GM12878 (cell line): ENCODE measurements around the gene S1PR2. TPM values are rescaled to one million over a fixed set of nuclear protein-coding genes. Genes with fewer than 3 reads are reported as not detected.

Source experiments
- CEBPZ ChIP-seq: fragments of 150-350 bp; IDR thresholded peaks from 2 replicates; pipeline ENCODE4 v1.6.1; 2016; ENCODE audit warnings: low read depth, low read length
- CTCF ChIP-seq, 3 experiments: IDR thresholded peaks in 2 of 3; conservative IDR thresholded peaks in 1 of 3; 2 replicates each; pipeline ENCODE4 v1.5.1; 2011; ENCODE audit warnings: low read depth in 3 of 3, low read length in 3 of 3, mild to moderate bottlenecking in 3 of 3, control low read depth in 2 of 3, moderate library complexity in 2 of 3, inconsistent platforms in 1 of 3, mixed read lengths in 1 of 3; ENCODE audit not compliant: control insufficient read depth in 2 of 3, insufficient read depth in 1 of 3; ENCODE audit errors: extremely low read depth in 1 of 3
- FOS ChIP-seq: IDR thresholded peaks from 3 replicates; pipeline ENCODE4 v1.6.1; 2011; ENCODE audit warnings: borderline replicate concordance; ENCODE audit not compliant: insufficient read length; ENCODE audit errors: extremely low read depth
- GABPA ChIP-seq: IDR thresholded peaks from 2 replicates; pipeline ENCODE4 v1.6.1; 2014; ENCODE audit warnings: antibody characterized with exemption, low read depth, mild to moderate bottlenecking, inconsistent platforms
- IRF3 ChIP-seq: fragments of 450-650 bp; IDR thresholded peaks from 2 replicates; pipeline ENCODE4 v1.6.1; 2014; ENCODE audit warnings: mild to moderate bottlenecking
- KDM1A ChIP-seq: fragments of 200-600 bp; sonication (generic); IDR thresholded peaks from 2 replicates; pipeline ENCODE4 v1.6.1; 2016; ENCODE audit warnings: borderline replicate concordance
- KLF5 ChIP-seq: fragments of 450-650 bp; IDR thresholded peaks from 2 replicates; pipeline ENCODE4 v1.6.1; 2014; ENCODE audit warnings: mild to moderate bottlenecking; ENCODE audit not compliant: partially characterized antibody
- LARP7 ChIP-seq: fragments of 450-650 bp; IDR thresholded peaks from 2 replicates; pipeline ENCODE4 v1.6.1; 2017; ENCODE audit warnings: mild to moderate bottlenecking
- MTA2 ChIP-seq: fragments of 450-650 bp; IDR thresholded peaks from 2 replicates; pipeline ENCODE4 v1.6.1; 2016; ENCODE audit warnings: low read depth, mild to moderate bottlenecking, moderate library complexity
- MYB ChIP-seq: fragments of 150-350 bp; IDR thresholded peaks from 2 replicates; pipeline ENCODE4 v1.6.1; 2014; ENCODE audit warnings: mild to moderate bottlenecking, low read depth, low read length, borderline replicate concordance
- POU2F2 ChIP-seq: IDR thresholded peaks from 3 replicates; pipeline ENCODE4 v1.6.1; 2011; ENCODE audit warnings: low read depth, mild to moderate bottlenecking, low read length, borderline replicate concordance
- RAD21 ChIP-seq: IDR thresholded peaks from 2 replicates; pipeline ENCODE4 v1.6.1; 2011; ENCODE audit warnings: mild to moderate bottlenecking, low read depth, low read length, moderate library complexity; ENCODE audit not compliant: insufficient read depth
- RFX5 ChIP-seq: IDR thresholded peaks from 2 replicates; pipeline ENCODE4 v1.6.1; 2011; ENCODE audit warnings: low read depth, low read length, improper control_type of control experiment
- SMAD1 ChIP-seq: fragments of 450-650 bp; IDR thresholded peaks from 2 replicates; pipeline ENCODE4 v1.6.1; 2018; ENCODE audit warnings: mild to moderate bottlenecking, low read depth; ENCODE audit not compliant: partially characterized antibody
- SRF ChIP-seq, 2 experiments: IDR thresholded peaks; 2 replicates each; pipeline ENCODE4 v1.6.1; 2011; ENCODE audit warnings: low read depth in 2 of 2, low read length in 2 of 2, mild to moderate bottlenecking in 1 of 2, moderate library complexity in 1 of 2
- TAF1 ChIP-seq: IDR thresholded peaks from 2 replicates; pipeline ENCODE4 v1.6.1; 2011; ENCODE audit warnings: mild to moderate bottlenecking, low read depth, low read length, borderline replicate concordance
- ZBED1 ChIP-seq: IDR thresholded peaks from 2 replicates; pipeline ENCODE4 v1.6.1; 2016; ENCODE audit warnings: borderline replicate concordance
- ZBTB40 ChIP-seq: fragments of 450-650 bp; IDR thresholded peaks from 2 replicates; pipeline ENCODE4 v1.6.1; 2016; ENCODE audit warnings: mild to moderate bottlenecking, moderate library complexity, borderline replicate concordance
- ZNF274 ChIP-seq: IDR thresholded peaks from one replicate; pipeline ENCODE4 v1.8.0; 2011; ENCODE audit not compliant: insufficient read length, insufficient read depth
- ZNF384 ChIP-seq: IDR thresholded peaks from 2 replicates; pipeline ENCODE4 v1.6.1; 2012; ENCODE audit warnings: low read depth, mild to moderate bottlenecking, low read length, improper control_type of control experiment, borderline replicate concordance
- polyA plus RNA-seq, 11 experiments: library from polyadenylated mRNA; depleted of rRNA in 4 of 11; unstranded in 6 of 11; stranded (reverse) in 5 of 11; fragments of >200 nt; fragmentation: Nextera tagmentation in 4 of 11; fragmentation: Illumina TruSeq in 1 of 11; extraction: Ambion mirVana in 4 of 11; extraction: Trizol in 1 of 11; gene quantifications; 1 replicate in 1 of 11; 2 replicates in 10 of 11; pipeline versions ENCODE4 v1.2.1 to v1.2.3, GENCODE V29; 2011 to 2016; ENCODE audit warnings: inconsistent platforms in 2 of 11, missing spikeins in 2 of 11, low read depth in 1 of 11
- total RNA-seq, 4 experiments: library from RNA; depleted of rRNA in 3 of 4; stranded (reverse); fragments of >200 nt in 3 of 4; fragmentation: Illumina TruSeq in 1 of 4; extraction: Trizol in 1 of 4; gene quantifications; 2 replicates each; pipeline versions ENCODE4 v1.2.1 to v1.2.3, GENCODE V29; 2013 to 2021

Gene S1PR2
- total and polyA plus RNA-seq, 10 of the 15 experiments (the other 5 are each of a cell fraction or from before 2014, with no cell fraction given): 4.9 to 26.8 (median 11.6) TPM

GRCh38 chr19:10279737-10280442, 48.8 kb upstream of the S1PR2 start (continued):
- TF ChIP-seq CTCF (IDR thresholded peaks at IDR 0.05 in 2 of 3, conservative IDR thresholded peaks at IDR 0.05 in 1 of 3; ENCODE audit: control insufficient read depth in 2 of 3, extremely low read depth in 1 of 3, insufficient read depth in 1 of 3, low read depth in 3 of 3, low read length in 3 of 3): no peak
- TF ChIP-seq KDM1A: no peak
- no peak for TF ChIP-seq RAD21
- TF ChIP-seq IRF3: no peak
- no peak for TF ChIP-seq MTA2
- TF ChIP-seq FOS: no peak
- TF ChIP-seq KLF5: no peak
- TF ChIP-seq ZBTB40: no peak
- no peak for TF ChIP-seq ZNF384
- TF ChIP-seq POU2F2: peak; percentile 10; the same call in 1 of the 3 replicates
- no peak for TF ChIP-seq ZNF274
- TF ChIP-seq TAF1: no peak
- TF ChIP-seq SMAD1: no peak
- TF ChIP-seq LARP7: no peak
- TF ChIP-seq GABPA: no peak
- TF ChIP-seq ZBED1: no peak
- TF ChIP-seq CEBPZ: no peak
- no peak for TF ChIP-seq RFX5
- no peak for TF ChIP-seq MYB
- TF ChIP-seq SRF (IDR thresholded peaks at IDR 0.05; ENCODE audit: low read depth in 2 of 2, low read length in 2 of 2): no peak
